AG08396 (cell line): ENCODE results near the gene ADGRB3.

ENCODE experiments used
- DNase-seq: peaks from one replicate; pipeline ENCODE4 v3.0.0; 2012; ENCODE audit warnings: low spot score, mixed read lengths

The ADGRB3 gene

DNA sequence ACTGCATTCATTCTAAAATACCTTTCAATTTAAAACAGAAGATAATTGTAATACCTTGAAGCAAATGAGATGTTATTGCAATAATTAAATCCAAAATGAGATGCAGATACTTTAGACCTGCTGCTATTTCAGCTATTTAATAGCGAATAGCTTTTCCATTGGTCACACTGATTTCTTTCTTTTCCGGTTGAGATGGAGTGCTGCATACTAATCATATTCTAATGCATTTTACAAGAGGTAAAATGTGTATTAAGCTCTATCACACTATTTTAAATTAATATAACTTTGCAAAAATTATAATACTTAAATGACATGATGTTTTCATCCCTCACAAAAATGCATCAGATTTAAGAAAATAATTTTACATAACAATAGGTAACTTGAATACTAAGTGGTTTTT lies 74.0 kb downstream of the ADGRB3 start:
- DNase-seq, result no peak

DNA sequence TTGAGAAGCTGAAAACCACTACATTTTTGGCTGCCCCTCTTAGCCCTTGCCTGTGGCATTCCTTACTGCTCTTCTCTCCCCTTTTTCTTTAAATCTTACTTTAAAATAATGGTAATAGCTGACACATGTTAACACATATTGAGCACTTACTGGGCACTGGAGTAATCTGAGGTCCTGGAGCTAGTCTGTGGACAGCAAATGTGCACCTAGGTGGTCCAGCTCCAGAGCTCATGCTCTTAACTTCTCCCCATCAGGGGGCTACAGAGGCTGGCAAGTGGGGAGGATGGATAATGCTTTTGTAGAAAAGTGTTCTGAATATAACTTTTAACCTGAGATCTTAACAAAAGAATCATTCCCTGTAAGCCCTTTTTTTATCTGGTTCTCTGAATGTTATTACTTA lies 74.8 kb downstream of the ADGRB3 start:
- no peak for DNase-seq

DNA sequence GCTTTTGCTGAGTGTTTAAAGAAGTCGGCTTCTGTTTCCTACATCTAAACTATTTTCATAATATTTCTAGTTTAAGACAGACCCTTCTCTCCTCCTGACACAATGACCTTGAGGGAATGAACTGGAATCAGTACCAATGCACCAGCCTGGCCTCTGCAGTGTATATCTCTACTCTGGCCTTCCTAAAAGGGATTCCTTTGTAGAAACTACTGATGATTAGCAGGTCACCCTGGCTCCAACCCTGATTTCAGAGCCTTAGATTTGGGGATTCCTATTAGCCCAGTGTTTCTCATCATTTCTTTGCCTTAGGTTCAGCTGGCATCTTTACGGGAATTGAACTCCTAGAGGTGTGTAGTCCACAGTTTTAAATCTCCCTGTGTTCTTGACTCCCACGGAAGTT lies 75.4 kb downstream of the ADGRB3 start:
- DNase-seq, result no peak

DNA sequence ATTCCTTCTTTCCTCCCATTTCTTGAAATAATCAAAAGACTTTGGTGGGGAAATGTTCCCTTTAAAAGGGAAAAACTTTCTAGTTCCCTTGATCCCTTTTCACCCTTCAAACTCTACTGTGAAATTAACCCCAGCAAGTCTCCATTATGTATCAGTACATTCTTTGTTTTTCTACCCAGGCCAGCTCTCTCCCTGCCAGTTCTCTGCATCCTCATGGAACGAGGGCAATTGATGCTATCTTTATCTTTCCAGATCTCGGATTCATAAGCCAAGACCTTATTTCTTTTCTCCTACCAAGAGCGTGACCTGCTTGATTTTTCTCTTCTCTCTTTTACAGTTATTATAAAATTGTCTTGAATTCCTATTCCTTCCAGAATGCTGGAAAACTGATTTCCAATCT lies 75.8 kb downstream of the ADGRB3 start:
- DNase-seq, result no peak

DNA sequence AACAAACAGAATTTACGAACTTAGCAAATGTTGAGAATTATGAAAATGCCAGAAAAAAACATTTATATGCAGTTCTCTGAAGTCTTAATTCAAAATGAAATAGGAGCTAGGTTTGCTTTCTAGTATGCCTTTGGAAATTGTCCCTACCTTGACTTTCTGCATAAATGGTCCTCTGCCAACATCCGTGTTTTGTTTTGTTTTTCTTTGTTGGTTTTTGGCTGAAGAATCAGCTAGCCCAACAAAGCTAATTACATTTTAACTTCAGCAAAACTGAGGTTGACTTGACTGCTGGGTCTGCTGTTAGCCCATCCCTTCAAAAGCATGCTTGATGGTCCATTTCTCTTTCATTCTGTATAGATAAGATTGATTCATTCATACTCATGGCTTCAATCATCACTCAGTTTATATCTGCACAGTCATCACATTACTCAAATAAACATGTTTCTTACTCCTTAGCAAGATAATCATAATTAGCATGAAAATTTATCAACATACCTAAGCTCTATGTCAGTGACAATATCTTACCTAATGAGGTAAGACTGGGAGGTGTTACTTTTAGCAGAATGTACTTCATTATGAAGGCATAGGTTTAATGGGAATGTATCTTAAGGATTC lies 76.4 kb downstream of the ADGRB3 start:
- DNase-seq, result no peak

DNA sequence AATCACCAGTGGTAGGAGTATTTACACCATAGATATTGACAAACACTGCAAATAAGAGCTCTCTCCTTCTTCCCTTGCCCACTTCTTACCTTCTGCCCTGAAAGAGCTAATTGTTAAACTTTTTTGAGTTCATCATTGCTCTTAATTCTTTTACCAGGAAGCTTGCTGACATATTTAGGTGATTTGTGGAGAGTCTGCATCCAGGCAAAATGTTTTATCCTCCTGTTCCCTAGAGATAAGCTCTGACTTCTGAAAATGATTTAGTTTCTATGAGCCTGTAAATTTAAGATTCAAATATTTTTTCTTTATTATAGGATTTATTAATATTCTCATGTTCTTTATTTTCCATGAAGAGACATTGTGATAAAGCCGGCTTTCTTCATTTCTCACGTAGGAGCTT lies 81.5 kb downstream of the ADGRB3 start:
- no peak for DNase-seq

DNA sequence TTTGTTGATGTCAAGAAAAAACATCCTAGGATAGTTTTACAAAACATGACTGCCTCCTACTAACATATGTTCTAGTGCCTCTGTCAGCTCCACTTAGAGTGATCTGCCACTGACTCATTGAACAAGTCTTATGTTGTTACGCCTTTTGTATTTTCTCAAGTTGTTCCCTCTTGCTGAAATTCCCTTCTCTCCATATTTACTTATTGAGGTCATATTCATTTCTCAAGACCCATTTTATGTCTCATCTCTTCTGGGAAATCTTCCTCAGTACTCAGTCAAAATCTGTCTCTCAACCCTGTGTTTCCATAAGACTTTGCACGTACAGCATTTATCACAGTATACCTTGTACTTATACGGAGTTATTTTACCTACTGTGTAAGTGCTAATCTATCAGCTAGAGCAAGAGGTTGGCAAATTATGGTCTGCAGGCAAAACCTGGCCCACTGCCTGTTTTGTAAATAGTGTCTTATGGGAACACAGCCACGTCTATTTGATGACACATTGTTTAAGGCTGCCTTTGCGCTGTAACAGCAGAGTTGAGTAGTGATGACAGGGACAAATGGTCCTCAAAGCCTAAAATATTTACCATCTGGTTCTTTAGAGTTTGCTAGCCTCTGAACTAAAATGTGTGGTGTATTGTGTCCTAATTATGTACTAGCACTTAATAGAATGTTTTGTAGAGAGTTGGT lies 83.4 kb downstream of the ADGRB3 start:
- DNase-seq, result peak; percentile 6

DNA sequence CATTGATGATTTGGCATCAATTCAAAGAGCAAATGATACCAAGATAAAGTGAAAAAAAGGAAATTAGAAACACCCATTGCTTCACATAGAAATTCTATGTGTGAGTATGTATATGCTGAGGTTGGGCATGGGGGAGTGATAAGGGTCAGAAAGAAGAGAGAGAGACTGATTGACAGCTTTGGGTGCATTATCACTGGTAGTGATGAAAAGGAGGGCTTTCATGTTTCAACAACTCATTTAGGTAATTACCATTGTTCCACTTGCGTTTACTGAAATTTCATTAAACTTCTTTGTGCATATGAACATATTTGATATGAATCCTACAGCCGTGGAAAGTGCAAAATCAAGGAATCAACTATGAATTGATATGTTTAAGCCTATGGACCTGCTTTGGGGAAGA lies 84.7 kb downstream of the ADGRB3 start:
- DNase-seq, result no peak

DNA sequence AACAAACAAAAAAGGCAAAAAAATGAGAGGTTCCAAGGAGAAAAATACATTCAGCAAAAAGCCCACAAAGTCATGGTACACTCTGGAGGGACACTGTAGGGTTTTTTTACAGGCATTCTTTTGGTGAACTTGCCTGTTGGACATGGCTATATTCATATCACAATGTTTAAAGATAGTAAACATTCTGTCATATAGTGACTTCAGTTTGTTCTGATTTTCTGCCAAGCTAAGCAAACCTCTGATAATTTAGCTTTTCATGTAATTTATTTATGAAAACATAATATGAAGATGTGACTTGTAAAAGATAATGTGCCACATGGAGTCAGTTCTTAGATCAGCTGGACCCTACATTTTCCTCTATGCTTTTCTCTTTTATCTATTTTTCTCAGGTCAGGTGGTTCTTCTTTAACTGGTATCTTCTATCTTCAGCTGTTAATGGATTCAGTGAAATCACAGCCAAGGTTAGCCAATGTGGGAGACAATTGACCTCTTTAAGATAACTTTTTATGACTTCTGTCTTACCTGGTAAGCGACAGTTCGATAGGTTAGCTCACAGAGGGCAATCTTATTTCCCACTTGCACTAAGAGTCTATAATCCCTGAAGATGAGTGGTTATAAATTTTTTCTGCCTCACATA lies 87.9 kb downstream of the ADGRB3 start:
- no peak for DNase-seq

DNA sequence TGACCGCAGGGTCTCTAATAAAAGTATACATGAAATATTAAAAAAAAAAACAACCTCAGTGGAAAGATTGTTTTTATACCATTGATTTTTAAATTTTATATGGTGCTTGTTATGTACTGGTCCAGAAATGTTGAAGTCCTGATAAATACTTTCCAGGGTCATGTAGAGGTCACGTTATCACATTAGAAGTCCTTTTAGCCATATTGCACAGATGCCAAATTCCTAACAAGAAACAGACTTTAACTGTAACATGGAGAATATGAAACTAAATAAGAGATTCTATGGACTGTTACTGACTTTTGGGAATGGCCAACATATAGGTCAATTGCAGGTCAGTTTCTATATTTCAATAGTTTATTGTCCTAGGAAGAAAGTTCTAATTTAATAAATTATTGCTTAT lies 89.0 kb downstream of the ADGRB3 start:
- no peak for DNase-seq

DNA sequence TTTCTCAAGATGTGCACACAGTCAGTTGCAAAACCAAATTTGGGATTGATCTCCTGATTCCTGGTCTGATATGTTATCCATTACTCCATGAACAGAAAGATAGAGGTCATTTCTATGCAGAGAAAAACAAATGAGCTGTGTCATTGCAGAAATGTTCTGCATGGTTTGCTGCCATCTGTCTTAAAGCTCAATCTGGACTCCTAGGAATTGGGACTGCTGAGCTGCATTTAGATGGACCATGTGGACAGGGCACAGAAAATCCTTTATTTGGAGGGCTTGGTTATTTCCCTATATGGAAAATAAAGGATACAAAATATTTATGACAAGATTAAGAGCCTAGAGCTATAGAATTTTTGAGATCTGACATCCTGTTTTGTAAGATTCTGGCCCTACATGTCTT lies 91.3 kb downstream of the ADGRB3 start:
- no peak for DNase-seq

DNA sequence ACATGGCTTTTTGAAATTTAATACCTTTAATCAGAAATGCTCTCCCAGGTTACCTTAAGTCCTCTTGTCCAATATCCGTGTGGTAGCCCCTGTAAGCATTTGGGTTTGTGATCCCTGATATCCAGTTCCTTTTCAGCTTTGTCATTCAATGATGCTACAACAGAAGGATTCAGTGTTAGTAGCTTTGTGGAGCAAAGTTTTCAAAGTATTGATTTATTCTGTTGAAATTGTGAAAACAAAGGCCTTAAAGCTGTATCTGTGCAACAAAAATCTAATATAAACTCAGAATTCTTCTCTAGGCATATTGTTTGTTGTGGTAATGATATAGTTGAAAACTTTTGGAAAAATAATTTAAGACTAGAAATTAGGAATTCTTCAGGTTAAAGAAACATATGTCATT lies 91.9 kb downstream of the ADGRB3 start:
- DNase-seq, result no peak

DNA sequence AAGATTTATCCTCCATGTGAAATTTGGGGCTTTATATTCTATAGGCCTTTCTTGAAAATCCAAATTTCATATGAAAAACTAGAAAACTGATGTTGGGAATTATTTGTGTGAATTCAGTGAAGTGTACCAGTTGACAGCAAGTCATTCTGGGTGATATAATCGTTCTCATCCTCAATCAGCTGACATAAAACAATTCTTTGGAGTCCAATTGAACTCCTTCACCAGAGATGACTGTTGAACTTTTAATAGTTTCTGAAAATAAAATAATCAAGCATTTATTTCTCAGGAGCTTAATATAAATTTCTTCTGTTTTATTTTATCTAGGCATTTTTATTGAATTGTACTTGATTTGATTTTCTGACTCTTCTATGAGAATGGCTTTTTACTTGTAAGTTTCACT lies 92.6 kb downstream of the ADGRB3 start:
- DNase-seq, result no peak

DNA sequence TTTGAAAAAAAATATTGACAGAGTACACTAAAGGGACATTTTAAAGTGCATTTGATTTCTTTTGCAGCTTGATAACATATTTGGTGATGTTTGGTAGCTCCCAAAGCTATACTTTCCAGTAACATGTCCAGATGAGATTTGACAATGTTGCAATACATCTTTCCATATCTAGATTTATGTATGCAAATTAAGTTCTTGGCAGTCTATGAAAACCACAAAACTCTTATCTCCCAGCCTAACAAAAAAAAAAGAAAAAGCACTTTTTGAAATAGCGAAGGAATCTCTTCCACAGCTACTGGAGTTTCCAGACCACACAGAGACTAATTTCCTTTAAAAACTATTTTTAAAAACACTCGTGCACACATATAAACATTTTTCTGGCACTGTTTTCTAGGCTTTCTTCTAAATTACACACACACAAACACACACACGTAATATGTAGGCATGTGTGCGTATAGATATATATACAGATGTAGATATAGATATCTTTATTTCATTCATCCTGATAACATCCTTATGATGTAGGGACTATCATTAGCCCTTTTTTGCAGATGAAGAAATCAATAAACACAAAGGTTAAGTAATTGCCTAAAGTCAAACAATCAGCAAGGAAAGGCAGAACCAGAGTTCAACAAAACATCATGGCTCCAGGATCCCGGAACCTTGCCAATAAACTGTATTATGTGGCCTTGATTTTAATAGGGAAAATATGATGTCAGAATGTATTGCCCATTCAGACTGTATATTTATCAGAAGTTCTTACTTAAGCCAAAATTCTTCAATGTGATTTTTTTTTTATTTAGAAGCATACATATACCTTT lies 93.3 kb downstream of the ADGRB3 start:
- no peak for DNase-seq

DNA sequence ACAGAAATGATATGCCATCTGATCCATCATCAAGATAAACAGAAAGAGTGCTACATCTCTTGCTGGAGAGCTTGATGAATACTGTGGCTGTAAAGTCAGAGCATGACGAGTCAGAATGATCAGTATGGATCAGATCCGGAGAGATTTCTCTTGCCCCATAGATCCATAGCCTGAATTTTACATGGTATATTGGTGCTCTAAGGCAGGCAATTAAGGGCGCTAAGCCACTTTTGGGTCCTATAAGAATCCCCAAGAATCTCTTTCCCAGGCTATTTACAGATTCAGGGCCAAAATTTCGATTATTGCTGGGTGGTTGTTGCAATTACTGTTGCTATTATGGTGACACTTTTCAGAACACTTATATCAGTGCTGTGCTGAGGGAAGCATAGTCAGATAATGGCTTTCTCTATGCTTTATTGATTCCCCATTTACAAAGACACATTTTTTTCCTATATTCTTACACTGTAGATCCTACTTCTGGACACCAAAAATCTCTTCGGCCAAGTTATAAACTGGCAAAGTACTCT lies 94.4 kb downstream of the ADGRB3 start:
- DNase-seq, result no peak

DNA sequence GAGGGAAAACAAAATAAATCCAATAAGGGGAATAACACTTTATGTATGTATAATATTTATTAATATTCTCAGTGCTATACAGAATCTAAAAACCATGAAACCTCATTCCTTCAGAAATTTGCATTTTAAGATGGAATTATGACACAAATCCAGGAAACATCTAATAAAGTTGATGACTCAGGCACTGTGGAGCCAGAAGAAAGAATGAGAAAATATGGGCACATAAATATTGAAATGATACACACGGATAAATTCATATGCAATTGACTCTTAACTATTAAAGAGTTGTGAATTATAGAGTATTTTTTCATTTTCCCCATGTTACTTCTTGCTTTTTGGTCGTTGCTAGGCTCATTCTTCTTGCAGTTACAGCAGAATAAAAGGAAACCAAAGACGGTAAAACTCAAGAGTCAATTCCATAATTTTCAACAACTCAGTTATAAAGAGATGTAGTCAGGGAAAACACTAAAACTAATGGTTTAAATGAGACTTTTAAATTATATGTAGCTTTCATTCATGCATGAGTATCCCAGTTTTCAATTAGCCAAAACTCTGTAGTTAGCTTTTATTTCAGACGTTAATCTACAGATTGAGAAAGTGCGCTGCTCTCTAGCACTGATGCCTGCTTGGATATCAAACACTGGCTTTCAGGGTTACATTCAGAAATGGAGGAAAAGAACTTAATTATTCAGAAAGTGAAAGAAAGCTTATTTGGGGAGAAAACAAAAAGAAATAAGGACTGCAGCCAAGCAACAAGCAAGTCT lies 95.4 kb downstream of the ADGRB3 start:
- no peak for DNase-seq

DNA sequence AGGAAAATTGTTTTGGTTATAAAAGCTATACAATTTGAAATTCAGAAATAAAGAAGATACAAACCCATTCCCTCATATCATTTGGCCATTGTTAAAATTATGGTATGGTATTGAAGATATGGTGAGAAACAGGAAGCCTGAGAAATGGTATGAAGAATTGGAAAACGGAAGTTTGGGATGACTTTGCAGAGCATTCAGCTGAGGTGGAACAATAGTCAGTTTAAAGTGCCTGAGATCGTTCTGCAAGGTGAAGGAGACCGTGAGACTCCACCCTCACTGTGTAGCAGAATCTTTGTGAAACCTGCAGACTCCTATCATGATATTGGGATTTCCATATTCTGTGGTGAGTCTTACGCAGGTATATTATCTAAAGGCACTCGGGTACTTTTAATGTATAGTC lies 97.3 kb downstream of the ADGRB3 start:
- no peak for DNase-seq

DNA sequence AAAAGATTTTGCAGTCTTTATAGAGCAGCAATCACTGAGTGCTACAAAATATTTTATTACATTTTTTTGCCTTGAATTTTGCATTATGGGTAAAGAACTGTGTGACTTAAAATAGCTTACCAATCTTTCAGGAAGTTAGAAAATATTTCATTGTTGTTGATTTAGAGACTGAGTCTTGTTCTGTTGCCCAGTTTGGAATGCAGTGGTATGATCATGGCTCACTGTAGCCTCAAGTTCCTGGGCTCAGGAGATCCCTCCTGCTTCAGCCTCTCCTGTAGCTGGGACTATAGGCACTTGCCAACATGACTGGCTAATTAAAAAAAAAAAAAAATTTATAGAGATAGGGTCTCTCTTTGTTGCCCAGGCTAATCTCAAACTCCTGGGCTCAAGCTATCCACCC lies 100.8 kb downstream of the ADGRB3 start:
- no peak for DNase-seq

DNA sequence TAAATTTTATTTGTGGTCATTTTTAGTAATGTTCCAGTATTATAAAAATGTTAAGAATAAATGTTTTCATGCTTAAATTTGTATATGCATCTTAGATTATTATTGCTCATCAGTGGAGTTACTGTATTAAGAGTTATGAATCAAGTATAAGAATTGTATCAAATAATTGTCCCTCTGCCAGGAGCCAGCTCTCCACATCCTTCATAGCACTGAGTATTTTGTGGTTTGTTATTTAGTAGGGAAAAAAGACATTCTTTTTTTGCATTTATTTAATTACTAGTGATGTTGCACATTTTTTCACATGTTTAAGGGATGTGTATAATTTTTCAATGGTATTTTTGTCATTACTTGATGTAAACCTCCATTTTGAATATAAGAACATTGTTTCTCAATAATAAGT lies 102.0 kb downstream of the ADGRB3 start:
- no peak for DNase-seq

DNA sequence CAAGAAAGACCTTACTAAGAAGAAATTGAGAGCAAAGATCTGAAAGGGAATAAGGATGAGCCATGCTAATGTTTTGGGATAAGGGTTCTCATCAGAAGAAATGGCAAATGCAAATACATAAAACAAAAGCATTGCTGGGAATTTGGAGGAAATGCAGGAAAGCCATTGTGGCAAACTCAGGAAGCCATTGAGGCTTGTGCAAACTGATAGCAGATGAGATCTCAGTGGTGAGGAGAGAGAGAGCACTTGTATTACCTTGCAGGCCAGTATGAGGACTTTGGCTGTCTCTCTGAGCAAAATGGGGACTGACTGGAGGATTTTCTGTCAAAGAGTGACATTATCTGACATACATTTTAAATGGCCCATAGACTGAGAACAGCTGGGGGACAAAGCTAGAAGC lies 103.0 kb downstream of the ADGRB3 start:
- no peak for DNase-seq

DNA sequence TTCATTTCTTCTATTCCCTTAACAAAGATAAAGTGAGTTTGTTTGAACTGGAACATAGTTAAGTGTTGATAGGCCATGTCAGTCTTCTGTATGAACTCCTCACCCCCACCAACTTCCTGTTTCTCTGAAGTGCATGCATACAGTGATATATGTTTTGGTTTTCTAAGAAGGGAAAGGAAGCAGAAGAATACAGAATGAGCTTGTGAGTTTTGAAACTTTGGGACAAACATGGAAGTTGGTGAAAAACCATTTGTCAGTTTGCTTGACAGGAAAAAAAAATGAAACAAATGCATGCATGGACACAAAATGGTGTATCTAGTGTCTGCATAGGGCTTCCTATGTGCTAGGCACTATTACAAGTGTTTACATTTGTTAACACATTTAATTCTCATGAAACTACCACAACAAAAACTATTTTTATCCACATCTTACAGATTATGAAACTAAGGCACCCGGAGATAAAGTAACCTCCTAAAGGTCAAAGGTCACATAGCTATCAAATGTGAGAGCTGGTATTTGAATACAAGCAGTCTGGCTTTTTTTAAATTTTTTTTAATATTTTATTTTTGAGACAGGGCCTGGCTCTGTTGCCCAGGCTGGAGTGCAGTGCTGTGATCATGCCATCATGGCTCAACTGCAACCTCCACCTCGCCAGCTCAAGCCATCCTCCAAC lies 105.9 kb downstream of the ADGRB3 start:
- no peak for DNase-seq
